ENCODE data around the gene RASA3. TPM values are rescaled to one million over a fixed set of nuclear protein-coding genes. Genes with fewer than 3 reads are reported as not detected.

RASA3 gene
- total and polyA plus RNA-seq, 2 donors (not counting 3 experiments of a cell fraction or from before 2014, with no cell fraction given), result 26.5 to 53.8 TPM

- no peak overlapping the region for H3K4me2 ChIP-seq (ENCODE audit: insufficient read depth, low read length)
These were observed 94.2 kb downstream of the RASA3 start for GRCh38 chr13:114038211-114038613.

More at GRCh38 chr13:114038211-114038613, 94.2 kb downstream of the RASA3 start:
- no peak overlapping the region for H3K4me3 ChIP-seq (replicated peaks in 1 of 3; ENCODE audit: insufficient read depth in 1 of 3, low read depth in 1 of 3, low read length in 3 of 3)
- no peak overlapping the region for H2AFZ ChIP-seq (ENCODE audit: low read depth, low read length)
- peaks cover 13% of the 10 kb centered on the region for H3K4me1 ChIP-seq (ENCODE audit: control insufficient read depth, extremely low read depth, insufficient read depth, low read length)
- no peak overlapping the region for H3K27ac ChIP-seq (ENCODE audit: insufficient read depth, low read depth, low read length)
- no peaks in the 10 kb centered on the region for H3K27me3 ChIP-seq (ENCODE audit: control insufficient read depth in 2 of 2, insufficient read depth in 2 of 2, low read length in 2 of 2)
- CTCF ChIA-PET, result no interaction called here
- H3K9ac ChIP-seq (replicated peaks; ENCODE audit: extremely low read depth, insufficient read depth, low read length), result no peak overlapping the region
- intact Hi-C loops (cut with micrococcal nuclease) (no loop called here), dilution Hi-C loops (cut with MboI; ENCODE audit: extremely low pct_ligation_motif_present, low sequenced_read_pairs) (no loop called here)
- FAIRE-seq, result no peak
- no TSS peak for BruUV-seq (replicated peaks)
- TF ChIP-seq MAX (IDR thresholded peaks at IDR 0.05; ENCODE audit: insufficient read depth, insufficient read length) (no peak), FOS (IDR thresholded peaks at IDR 0.05; ENCODE audit: borderline replicate concordance, insufficient read depth, low read length) (no peak), MYC (IDR thresholded peaks at IDR 0.05; ENCODE audit: low read depth, low read length) (no peak), GATA2 (IDR thresholded peaks at IDR 0.05; ENCODE audit: insufficient read depth, insufficient read length, low read depth, low read length) (no peak), POLR2AphosphoS5 (IDR thresholded peaks at IDR 0.05; ENCODE audit: insufficient read depth, low read depth, low read length) (no peak), JUN (IDR thresholded peaks at IDR 0.05; ENCODE audit: borderline replicate concordance, insufficient read depth, insufficient read length, low read depth) (no peak), CTCF (IDR thresholded peaks at IDR 0.05; ENCODE audit: extremely low read depth in 1 of 2, insufficient read depth in 1 of 2, low read depth in 1 of 2, low read length in 2 of 2) (no peak), EZH2 (IDR thresholded peaks at IDR 0.05; ENCODE audit: borderline replicate concordance, low read depth, low read length, severe bottlenecking) (no peak), POLR2A (IDR thresholded peaks at IDR 0.05; ENCODE audit: low read depth, low read length) (no peak)
- POLR2A ChIA-PET, result no interaction called here
- no peaks in the 10 kb centered on the region for H3K9me1 ChIP-seq (replicated peaks; ENCODE audit: control insufficient read depth, extremely low read depth, insufficient read depth, low read length)
- peaks cover 0 to 7% of the 10 kb centered on the region in 2 experiments for H3K36me3 ChIP-seq (ENCODE audit: control insufficient read depth in 2 of 2, extremely low read depth in 1 of 2, insufficient read depth in 2 of 2, low read length in 2 of 2)
- no peak for DNase-seq (ENCODE audit: low read depth, low spot score)
- peaks cover 80% of the 10 kb centered on the region for H3K79me2 ChIP-seq (ENCODE audit: control insufficient read depth, insufficient read depth, low read length)
- no peaks in the 10 kb centered on the region for H4K20me1 ChIP-seq (replicated peaks; ENCODE audit: control insufficient read depth, extremely low read depth, insufficient read depth, low read length)
- no peaks in the 10 kb centered on the region for H3K9me3 ChIP-seq (replicated peaks; ENCODE audit: control insufficient read depth, insufficient read depth, low read length)

Measured in endothelial cell of umbilical vein (primary cell).